ENCODE results near the gene DNAL4. TPM values are rescaled to one million over a fixed set of nuclear protein-coding genes. Genes with fewer than 3 reads are reported as not detected.

The DNAL4 gene
- total RNA-seq, 4 donors from 2014 or later: 9.3 to 15.2 (median 12.8) TPM

DNA sequence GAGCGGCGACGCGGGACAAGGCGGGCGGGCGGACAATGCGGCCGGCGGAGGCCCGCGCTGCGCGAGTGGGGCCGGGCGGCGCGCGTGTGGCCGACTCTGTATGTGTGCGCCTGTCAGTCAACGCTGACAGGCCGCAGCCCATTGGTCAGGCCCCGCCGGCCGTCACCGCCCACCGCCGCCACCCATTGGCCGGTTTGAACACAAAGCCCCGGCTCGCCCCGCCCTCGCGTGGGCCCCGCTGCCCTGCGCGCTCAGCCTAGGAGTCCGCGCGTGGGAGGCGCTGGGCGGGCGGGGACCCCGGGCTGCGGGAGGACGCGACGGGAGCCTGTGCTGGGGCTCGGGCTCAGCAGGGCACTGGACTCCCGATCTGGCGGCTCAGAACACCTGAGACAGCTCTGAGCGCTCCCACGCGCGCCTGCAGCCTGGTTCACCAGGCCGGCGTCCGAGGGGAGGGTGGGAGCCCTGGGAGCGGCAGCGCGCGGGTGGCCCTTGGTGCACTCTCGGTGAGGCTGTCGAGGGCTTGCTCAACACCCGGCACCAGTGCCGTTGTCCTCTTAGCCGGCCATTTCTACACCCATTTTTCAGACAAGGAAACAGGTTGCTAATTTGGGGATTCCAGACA, 37.9 kb downstream of the DNAL4 start, which contains the start of gene SUN2:
Gene SUN2, minus strand, starts transcription at position 88 of the 622 bp plus-strand sequence. CDS start 3,370 bp downstream, outside the sequence.
- peak; percentile 99 for DNase-seq (ENCODE audit: extremely low spot score)
- TF ChIP-seq EP300 (IDR thresholded peaks at IDR 0.05) (no peak), CTCF (IDR thresholded peaks at IDR 0.05) (no peak), POLR2A (IDR thresholded peaks at IDR 0.05; ENCODE audit: low read depth) (peak; percentile 67), POLR2AphosphoS5 (IDR thresholded peaks at IDR 0.05) (peak; percentile 70 to 82)
- intact Hi-C loops (cut with DNase I): loop anchor here (2.0 kb wide), 1 partner anchor 49 kb away; no protein-coding TSS in a partner anchor
- Histone ChIP-seq H3K27me3 (no peaks in the 10 kb centered on the region), H3K4me3 (peak within 1 kb of the TSS; percentile 70 to 82 (median 78)), H3K4me1 (peaks cover 31 to 58% (median 50%) of the 10 kb centered on the region in 4 donors), H3K36me3 (peaks cover 19 to 27% (median 20%) of the 10 kb centered on the region in 4 donors), H3K9me3 (no peaks in the 10 kb centered on the region), H3K27ac (replicated peaks in 1 of 4) (peak within 1 kb of the TSS; percentile 91 to 100 (median 98))
- 0% methylated on average over 31 of the region's 68 CpGs for WGBS

- Histone ChIP-seq H3K4me3 (peak overlapping the region; percentile 70 to 82 (median 78)), H3K9me3 (no peaks in the 10 kb centered on the region), H3K4me1 (peaks cover 31 to 63% (median 55%) of the 10 kb centered on the region in 4 donors), H3K36me3 (peaks cover 26 to 34% (median 27%) of the 10 kb centered on the region in 4 donors), H3K27ac (replicated peaks in 1 of 4) (peak overlapping the region; percentile 91 to 100 (median 98)), H3K27me3 (no peaks in the 10 kb centered on the region)
- intact Hi-C loops (cut with DNase I): loop anchor here (2.0 kb wide), 1 partner anchor 49 kb away; no protein-coding TSS in a partner anchor
- 1% methylated on average over 9 of the region's 74 CpGs for WGBS
- peak; percentile 93 to 94 for TF ChIP-seq POLR2AphosphoS5 (IDR thresholded peaks at IDR 0.05)
- peak; percentile 70 for TF ChIP-seq EP300 (IDR thresholded peaks at IDR 0.05)
- TF ChIP-seq CTCF (IDR thresholded peaks at IDR 0.05): peak in 1 of 3 experiments; percentile 8
- TF ChIP-seq POLR2A (IDR thresholded peaks at IDR 0.05; ENCODE audit: low read depth): peak; percentile 84
- DNase-seq (ENCODE audit: extremely low spot score): peak; percentile 97
These were observed 38.6 kb downstream of the DNAL4 start for GRCh38 chr22:38755155-38755910.

DNA sequence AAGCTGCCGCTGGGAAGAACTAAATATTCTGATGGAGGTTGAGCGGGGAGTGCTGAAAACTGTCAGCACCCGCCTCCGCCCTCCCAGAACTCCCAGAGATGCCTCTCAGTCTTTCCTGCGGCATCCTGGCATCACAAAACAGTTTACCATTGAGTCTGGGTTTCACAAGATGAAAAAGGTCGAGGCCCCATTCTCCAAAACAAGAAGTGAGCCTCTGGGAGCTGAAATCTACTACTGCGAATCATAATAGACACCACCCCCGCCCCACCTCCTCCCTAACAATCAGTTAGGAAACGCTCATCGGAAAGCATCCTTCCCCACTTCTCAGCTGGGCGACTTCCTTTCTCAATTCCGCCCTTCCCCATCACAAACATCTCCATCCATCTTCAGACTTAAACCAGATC, 39.2 kb downstream of the DNAL4 start:
- Histone ChIP-seq H3K36me3 (peaks cover 32 to 40% (median 33%) of the 10 kb centered on the region in 4 donors), H3K27me3 (no peaks in the 10 kb centered on the region), H3K9me3 (no peaks in the 10 kb centered on the region), H3K4me1 (peaks cover 31 to 64% (median 55%) of the 10 kb centered on the region in 4 donors), H3K4me3 (peak overlapping the region; percentile 70 to 82 (median 78)), H3K27ac (replicated peaks in 1 of 4) (peak overlapping the region; percentile 91 to 100 (median 98))
- no peak for DNase-seq (ENCODE audit: extremely low spot score)
- intact Hi-C loops (cut with DNase I): loop anchor here (2.0 kb wide), 1 partner anchor 48 kb away; no protein-coding TSS in a partner anchor
- 2% methylated on average over 9 of the region's 12 CpGs for WGBS
- TF ChIP-seq POLR2AphosphoS5 (IDR thresholded peaks at IDR 0.05) (no peak), EP300 (IDR thresholded peaks at IDR 0.05) (no peak), CTCF (IDR thresholded peaks at IDR 0.05) (no peak), POLR2A (IDR thresholded peaks at IDR 0.05; ENCODE audit: low read depth) (no peak)

- DNase-seq (ENCODE audit: extremely low spot score): peak; percentile 97
- H3K4me1 ChIP-seq: peaks cover 31 to 64% (median 55%) of the 10 kb centered on the region in 4 donors
- no peaks in the 10 kb centered on the region for H3K27me3 ChIP-seq
- WGBS: 16% methylated on average over 12 of the region's 12 CpGs
- intact Hi-C loops (cut with DNase I): loop anchor here (2.0 kb wide), 1 partner anchor 47 kb away; no protein-coding TSS in a partner anchor
- peaks cover 38 to 46% (median 39%) of the 10 kb centered on the region in 4 donors for H3K36me3 ChIP-seq
- peak overlapping the region; percentile 70 to 82 (median 78) for H3K4me3 ChIP-seq
- no peaks in the 10 kb centered on the region for H3K9me3 ChIP-seq
- H3K27ac ChIP-seq (replicated peaks in 1 of 4): peak overlapping the region; percentile 91 to 100 (median 98)
- peak; percentile 60 to 68 for TF ChIP-seq POLR2AphosphoS5 (IDR thresholded peaks at IDR 0.05)
- TF ChIP-seq EP300 (IDR thresholded peaks at IDR 0.05): no peak
- TF ChIP-seq CTCF (IDR thresholded peaks at IDR 0.05): no peak
- TF ChIP-seq POLR2A (IDR thresholded peaks at IDR 0.05; ENCODE audit: low read depth): peak; percentile 18
These were observed 39.8 kb downstream of the DNAL4 start for GRCh38 chr22:38753948-38754750.

All from esophagus muscularis mucosa (tissue), 4 donors.